ENCODE results near the gene HMX1. TPM values are rescaled to one million over a fixed set of nuclear protein-coding genes. Genes with fewer than 3 reads are reported as not detected.

The HMX1 gene
- total RNA-seq = not detected in 2 replicates

DNA sequence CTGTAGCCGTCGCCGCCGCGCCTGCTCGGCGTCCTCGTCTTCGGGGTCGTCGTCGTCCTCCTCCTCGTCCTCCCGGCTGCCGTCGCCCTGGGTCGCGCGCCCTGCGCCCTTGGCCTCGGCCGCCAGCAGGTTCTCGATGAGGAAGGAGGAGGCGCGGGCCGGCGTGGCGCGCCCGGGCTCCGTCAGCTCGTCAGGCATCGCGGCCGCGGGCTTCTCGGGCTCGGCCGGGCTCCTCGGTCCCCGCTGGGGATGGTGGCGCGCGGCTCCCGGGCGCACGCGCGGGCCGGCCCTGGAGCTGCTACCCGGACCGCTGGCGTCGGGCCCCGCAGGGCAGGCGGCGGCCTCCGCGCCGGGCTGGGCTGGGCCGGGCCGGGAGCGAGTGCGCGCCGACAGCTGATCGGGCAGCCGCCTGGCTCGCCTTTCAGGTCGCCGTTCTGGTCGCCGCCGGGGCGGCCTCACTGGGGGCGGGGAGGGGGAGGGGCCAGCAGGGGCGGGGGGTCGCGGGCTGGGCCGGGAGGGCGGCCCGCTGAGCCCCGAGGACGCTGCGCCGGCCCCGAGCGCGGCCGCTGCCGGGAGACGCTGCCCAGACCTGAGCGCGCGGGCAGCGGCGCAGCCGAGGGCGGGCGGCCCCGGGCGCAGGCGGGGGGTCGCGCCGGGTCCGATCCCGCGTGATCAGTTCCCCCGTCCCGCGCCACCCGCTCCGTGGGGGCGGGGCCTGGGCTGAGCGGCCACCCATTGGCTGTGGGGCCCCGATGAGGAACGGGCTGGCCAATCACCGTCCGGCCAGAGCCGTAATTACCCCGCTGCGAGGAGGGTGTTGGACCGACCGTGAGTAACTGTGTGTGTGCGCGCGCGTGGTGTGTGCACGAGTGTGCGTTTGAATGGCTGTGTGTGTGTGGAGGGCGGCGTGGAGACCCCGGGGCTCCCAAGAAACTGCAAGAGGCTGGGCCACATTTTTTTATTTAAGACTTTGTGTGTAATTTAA lies at the start of gene HMX1:
TSS of gene HMX1 (minus strand) at position 423 of the 985 bp plus-strand sequence. CDS start at position 198, 225 bp downstream.

Data from vein endothelial cell (primary cell).